RCC 7860 (cell line): ENCODE data around the gene STRN4.

Source experiments
- DNase-seq: peaks from one replicate; pipeline ENCODE4 v3.0.0-alpha.2; 2015; ENCODE audit warnings: low spot score
- FAIRE-seq: peaks from 2 replicates; lab custom pipeline; 2012; peaks lifted over from hg19 to GRCh38; lab: Jason Lieb, UNC

STRN4 gene

DNA sequence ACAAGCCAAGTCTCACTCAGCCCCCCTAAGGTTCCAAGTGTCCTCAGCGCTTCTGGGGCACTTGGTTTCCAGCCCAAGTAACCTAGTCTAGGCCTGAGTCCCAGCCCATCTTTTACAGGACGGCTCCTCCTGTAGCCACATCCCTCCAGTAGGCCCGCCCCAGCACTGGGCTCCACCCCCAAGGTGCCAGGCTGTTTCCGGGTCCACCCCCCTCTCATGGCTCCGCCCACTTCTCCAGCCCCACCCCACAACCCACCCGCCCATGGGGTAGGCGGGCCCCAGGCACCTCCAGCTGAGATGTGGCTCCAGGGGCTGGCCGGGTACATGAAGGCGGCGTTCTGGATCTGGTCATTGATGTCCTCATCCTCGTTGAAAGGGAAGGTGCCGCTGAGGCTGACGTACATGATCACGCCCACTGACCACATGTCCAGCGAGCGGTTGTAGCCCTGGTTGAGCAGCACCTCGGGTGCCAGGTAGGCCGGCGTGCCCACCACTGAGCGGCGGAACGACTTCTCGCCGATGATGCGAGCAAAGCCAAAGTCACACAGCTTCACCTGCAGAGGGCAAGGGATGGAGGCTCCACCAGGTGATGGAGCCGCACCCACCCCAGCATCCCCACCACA lies 68.0 kb downstream of the STRN4 start:
- no peak for DNase-seq
- no peak for FAIRE-seq

- DNase-seq, result no peak
- no peak for FAIRE-seq
Observed at GRCh38 chr19:46674416-46675178, 71.7 kb downstream of the STRN4 start.

DNA sequence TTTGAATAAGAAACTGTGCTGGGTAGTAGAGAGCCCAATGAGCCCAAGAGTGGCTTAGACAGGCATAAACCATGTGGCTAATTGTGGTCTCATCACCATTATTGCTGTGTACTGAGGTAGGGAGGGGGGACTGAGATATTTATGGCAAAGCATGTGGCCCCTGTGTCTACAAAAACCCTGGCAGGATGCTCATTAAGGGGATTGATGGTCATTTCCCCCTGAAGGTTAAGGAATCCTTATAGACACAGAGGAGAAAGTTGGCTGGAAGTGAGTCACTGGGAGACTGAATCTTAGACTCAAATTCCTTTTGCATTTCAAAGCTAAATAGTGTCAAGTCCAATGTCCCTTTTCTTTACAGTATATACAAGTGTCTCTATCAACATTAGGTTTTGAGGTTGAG lies 75.4 kb downstream of the STRN4 start:
- no peak for FAIRE-seq

More for the DNA sequence above, 75.4 kb downstream of the STRN4 start:
- DNase-seq, result no peak
